Fibroblast of the aortic adventitia (primary cell): ENCODE measurements around the gene AP2S1. TPM values are rescaled to one million over a fixed set of nuclear protein-coding genes. Genes with fewer than 3 reads are reported as not detected.

ENCODE experiments used
- DNase-seq: peaks from one replicate; pipeline ENCODE4 v3.0.0-alpha.2; 2010; ENCODE audit warnings: low read depth
- H3K4me3 ChIP-seq: 2 replicates; pipeline ENCODE4 v1.5.1; 2011; ENCODE audit warnings: low read depth, mild to moderate bottlenecking, control low read depth, low read length, moderate library complexity
- CTCF ChIP-seq: IDR thresholded peaks from 2 replicates; pipeline ENCODE4 v1.5.1; 2011; ENCODE audit warnings: mild to moderate bottlenecking, low read length, control low read depth, inconsistent platforms; ENCODE audit not compliant: insufficient read depth
- total RNA-seq: library from RNA; depleted of rRNA; stranded (reverse); fragments of >200 nt; gene quantifications from 2 replicates; pipeline ENCODE4 v1.2.3, GENCODE V29; 2012; ENCODE audit warnings: low replicate concordance

Gene AP2S1
- total RNA-seq, 1 donor, result 113 TPM

- no peak for TF ChIP-seq CTCF
- peak overlapping the region; percentile 96 for H3K4me3 ChIP-seq
- DNase-seq, result peak; percentile 10
These were observed 1.0 kb downstream of the AP2S1 start for GRCh38 chr19:46849610-46850009.

GRCh38 chr19:46848389-46848788 lies 2.3 kb downstream of the AP2S1 start:
- no peak overlapping the region for H3K4me3 ChIP-seq
- DNase-seq, result no peak
- no peak for TF ChIP-seq CTCF

GRCh38 chr19:46847528-46847927 lies 3.1 kb downstream of the AP2S1 start:
- no peak for TF ChIP-seq CTCF
- H3K4me3 ChIP-seq, result no peak overlapping the region
- no peak for DNase-seq

GRCh38 chr19:46845959-46846459 lies 4.6 kb downstream of the AP2S1 start:
- DNase-seq, result no peak
- H3K4me3 ChIP-seq, result no peak overlapping the region
- no peak for TF ChIP-seq CTCF

GRCh38 chr19:46844067-46844489 lies 6.6 kb downstream of the AP2S1 start:
- TF ChIP-seq CTCF, result no peak
- peak; percentile 40 for DNase-seq
- H3K4me3 ChIP-seq, result no peak overlapping the region

- H3K4me3 ChIP-seq, result no peak overlapping the region
- no peak for DNase-seq
- no peak for TF ChIP-seq CTCF
These were observed 7.9 kb downstream of the AP2S1 start for GRCh38 chr19:46842791-46843190.

GRCh38 chr19:46841458-46842083 lies 9.1 kb downstream of the AP2S1 start:
- H3K4me3 ChIP-seq, result no peak overlapping the region
- peak; percentile 48 for DNase-seq
- TF ChIP-seq CTCF, result no peak
